HFF-Myc (cell line): ENCODE data around the gene NBAS.
A peak's percentile ranks its signal among the peaks of the same experiment; 100 is the strongest.

Source experiments
- DNase-seq: peaks from one replicate; pipeline ENCODE4 v3.0.0-alpha.2; 2011; ENCODE audit warnings: low read depth; ENCODE audit errors: extremely low read depth
- H3K4me3 ChIP-seq: replicated peaks from 2 replicates; pipeline ENCODE4 v1.5.1; 2011; ENCODE audit warnings: low read depth, mild to moderate bottlenecking, control low read depth, low read length
- TF ChIP-seq, protein P1 (sequence below): IDR thresholded peaks from 2 replicates; pipeline ENCODE4 v1.5.1; 2012; ENCODE audit warnings: mild to moderate bottlenecking, low read depth, low read length, control low read depth; ENCODE audit errors: missing control alignments

NBAS gene

DNA sequence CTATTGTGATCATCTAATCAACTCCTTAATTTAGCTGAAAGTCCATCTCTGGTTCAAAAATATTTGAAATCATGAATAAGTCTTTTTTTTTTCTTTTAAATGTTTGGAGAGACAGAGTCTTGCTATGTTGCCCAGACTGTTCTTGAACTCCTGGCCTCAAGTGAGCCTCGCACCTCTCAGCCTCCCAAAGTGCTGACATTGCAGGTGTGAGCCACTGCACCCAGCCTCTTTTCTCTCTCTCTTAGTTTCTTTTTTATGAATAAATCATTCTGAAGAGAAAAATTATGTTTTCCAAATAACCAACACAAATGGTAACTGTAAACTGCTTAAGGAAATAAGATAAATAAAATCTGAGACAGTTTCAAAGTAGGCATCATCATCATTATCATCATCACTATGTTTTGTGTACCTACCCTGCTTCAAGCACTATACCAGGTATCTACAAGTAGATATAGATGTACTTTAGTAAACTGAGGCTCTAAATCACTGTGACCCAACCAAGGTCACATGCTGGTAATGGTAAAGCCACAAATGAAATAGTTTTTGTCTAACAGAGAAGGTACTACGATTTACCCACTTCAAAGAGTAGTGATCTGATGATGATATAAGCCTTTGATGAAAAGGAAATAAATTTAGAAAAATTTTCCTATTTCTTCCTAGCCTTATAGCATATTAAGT lies 5.0 kb upstream of the NBAS start:
- H3K4me3 ChIP-seq, result no peak overlapping the region
- no peak for DNase-seq
- TF ChIP-seq, protein P1, sequence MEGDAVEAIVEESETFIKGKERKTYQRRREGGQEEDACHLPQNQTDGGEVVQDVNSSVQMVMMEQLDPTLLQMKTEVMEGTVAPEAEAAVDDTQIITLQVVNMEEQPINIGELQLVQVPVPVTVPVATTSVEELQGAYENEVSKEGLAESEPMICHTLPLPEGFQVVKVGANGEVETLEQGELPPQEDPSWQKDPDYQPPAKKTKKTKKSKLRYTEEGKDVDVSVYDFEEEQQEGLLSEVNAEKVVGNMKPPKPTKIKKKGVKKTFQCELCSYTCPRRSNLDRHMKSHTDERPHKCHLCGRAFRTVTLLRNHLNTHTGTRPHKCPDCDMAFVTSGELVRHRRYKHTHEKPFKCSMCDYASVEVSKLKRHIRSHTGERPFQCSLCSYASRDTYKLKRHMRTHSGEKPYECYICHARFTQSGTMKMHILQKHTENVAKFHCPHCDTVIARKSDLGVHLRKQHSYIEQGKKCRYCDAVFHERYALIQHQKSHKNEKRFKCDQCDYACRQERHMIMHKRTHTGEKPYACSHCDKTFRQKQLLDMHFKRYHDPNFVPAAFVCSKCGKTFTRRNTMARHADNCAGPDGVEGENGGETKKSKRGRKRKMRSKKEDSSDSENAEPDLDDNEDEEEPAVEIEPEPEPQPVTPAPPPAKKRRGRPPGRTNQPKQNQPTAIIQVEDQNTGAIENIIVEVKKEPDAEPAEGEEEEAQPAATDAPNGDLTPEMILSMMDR, result no peak

DNA sequence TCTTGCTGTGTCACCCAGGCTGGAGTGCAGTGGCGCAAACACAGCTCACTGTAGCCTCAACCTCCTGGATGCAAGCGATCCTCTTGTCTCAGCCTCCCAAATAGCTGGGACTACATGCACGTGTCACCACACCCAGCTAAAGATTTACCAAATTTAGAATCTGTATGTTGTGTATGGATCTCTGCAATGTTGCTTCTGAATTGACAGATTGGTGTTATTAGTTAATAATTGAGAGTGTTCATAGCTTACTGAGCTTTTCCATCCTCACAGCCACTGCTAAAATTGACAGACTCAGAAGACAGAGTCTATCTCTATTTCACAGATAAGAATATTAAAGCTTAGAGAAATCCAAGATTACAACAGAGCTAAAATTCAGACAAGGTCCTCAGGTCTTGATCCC lies 4.3 kb upstream of the NBAS start:
- TF ChIP-seq, protein P1, result no peak
- DNase-seq, result no peak

DNA sequence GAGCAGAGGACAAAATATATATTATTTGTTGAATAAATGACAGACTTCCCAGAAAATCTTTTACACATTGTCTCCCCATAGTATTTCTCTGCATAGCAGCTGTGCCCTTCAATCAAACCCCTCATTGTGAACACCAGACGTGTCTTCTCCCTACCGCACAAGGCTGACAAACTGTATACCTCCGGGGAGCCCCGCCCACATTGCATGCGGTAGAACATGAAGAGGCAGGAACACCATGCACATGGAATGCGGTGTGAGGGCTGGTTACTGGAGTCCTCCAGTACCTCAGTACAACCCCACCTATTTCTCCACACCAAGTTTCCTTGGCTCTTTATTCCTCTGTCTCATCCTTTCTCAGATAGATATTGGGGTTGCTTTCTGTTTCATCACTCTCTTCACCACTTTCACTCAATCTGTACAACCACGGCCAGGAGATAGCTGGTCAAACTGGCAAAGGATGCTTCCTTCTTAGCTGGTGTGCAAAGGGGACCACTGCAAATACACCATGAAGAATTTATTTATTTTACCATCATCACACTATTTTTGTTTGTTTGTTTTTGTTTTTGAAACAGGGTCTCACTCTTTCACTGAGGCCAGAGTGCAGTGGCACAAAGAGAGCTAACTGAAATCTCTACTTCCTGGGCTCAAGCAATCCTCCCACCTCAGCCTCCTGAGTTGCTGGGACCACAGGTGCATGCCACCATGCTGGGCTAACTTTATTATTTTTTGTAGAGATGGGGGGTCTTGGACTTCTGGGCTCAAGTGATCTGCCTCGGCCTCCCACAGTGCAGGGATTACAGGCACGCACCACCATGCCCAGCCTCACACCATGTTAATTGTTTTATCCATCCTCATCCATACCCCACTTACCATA lies 2.3 kb upstream of the NBAS start:
- TF ChIP-seq, protein P1, result no peak
- no peak for DNase-seq
- H3K4me3 ChIP-seq, result no peak overlapping the region

More for the DNA sequence above, 4.3 kb upstream of the NBAS start:
- H3K4me3 ChIP-seq, result no peak overlapping the region

DNA sequence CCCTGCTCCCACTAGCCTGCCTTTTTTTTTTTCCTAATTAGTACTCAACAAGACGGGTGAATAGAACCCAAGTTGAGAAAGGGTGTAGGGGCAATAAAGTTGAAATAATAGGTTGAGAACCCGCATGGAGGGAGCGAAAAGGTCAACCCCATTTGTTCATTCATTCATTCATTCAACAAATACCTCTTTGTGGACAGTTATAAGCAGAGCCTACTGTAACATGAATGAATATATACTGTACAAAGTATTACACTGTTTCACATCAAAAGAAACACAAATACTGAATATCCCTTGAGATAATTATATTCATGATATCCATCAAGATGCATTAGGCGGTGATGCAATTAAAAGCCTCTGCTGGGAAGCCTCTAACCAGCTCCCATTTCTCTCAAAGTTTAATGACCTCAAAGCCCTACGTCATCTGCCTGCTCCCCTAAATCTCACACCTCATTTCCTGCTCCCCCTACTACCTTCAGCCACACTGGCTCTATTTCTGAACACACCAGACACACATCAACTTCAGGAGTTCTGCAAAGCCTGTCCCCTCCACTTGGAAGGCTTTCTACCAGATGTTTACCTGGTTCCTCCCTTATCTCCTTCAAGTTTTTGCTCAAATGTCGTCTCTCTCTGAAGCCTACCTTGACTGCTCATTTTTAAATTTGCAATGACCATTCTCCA lies 1.4 kb upstream of the NBAS start:
- TF ChIP-seq, protein P1, result no peak
- no peak for DNase-seq
- H3K4me3 ChIP-seq, result no peak overlapping the region

DNA sequence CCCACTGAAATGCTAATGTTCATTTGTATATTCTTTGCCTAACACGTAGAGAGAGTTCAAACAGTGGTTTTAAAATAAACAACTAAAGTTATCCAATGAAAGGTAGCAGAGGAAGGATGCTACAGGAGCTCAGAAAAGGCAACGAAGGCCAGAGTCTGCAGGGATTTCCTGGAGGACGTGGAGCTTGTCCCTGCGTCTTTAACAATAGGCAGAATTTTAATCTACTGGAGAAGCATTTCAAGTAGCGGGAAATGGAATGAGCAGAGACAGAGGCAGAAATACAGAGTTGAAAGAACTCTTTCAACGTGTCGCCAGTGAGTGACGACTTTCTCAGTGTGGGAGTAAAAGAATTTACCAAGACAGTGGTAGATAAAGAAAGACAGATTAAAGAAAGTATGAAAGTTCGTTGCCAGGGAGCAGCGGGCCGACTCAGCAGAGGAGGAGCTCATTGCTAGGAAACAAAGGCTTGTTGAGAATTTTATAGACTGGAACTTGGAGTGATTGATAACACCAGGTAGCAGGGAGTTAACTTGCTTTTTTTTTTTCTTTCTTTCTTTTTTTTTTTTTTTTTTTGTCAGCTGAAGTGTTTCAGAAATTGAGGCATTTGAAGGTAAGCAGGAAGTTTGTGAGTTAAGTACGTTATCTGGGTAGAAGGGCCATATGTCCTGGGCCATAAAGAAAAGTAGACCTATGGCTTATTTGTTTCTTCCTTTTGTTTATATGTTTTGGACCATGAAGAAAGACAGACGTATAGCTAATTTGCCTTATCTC lies 625 bp upstream of the NBAS start:
- no peak for DNase-seq
- H3K4me3 ChIP-seq, result peak overlapping the region; percentile 74
- TF ChIP-seq, protein P1, result no peak
